ENCODE data around the gene IFNGR2. TPM values are rescaled to one million over a fixed set of nuclear protein-coding genes. Genes with fewer than 3 reads are reported as not detected.

The IFNGR2 gene
- total and polyA plus RNA-seq, 8 donors, result 67.9 to 116 (median 73.8) TPM

DNA sequence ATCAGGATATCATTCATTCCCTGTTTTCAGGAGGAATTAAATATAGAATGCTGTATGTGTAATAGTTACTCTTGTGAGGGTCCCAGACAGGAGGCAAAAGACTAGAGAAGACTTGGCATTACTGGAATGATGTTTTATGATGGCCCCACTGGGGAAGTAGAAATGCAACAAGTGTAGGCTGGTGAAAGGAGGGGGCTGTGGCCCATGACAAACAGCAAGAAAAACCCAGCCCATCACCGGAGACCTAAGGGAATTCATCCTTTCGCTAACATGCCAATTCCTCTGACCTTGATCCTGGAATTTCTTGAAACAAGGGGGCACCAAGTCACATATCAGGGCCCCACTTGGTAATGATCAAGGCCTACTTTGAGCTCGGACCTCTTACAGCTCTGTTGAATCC, 5.5 kb upstream of the IFNGR2 start:
- peak overlapping the region in 1 of 2 donors; percentile 57 for H3K27ac ChIP-seq
- TF ChIP-seq, protein P1, sequence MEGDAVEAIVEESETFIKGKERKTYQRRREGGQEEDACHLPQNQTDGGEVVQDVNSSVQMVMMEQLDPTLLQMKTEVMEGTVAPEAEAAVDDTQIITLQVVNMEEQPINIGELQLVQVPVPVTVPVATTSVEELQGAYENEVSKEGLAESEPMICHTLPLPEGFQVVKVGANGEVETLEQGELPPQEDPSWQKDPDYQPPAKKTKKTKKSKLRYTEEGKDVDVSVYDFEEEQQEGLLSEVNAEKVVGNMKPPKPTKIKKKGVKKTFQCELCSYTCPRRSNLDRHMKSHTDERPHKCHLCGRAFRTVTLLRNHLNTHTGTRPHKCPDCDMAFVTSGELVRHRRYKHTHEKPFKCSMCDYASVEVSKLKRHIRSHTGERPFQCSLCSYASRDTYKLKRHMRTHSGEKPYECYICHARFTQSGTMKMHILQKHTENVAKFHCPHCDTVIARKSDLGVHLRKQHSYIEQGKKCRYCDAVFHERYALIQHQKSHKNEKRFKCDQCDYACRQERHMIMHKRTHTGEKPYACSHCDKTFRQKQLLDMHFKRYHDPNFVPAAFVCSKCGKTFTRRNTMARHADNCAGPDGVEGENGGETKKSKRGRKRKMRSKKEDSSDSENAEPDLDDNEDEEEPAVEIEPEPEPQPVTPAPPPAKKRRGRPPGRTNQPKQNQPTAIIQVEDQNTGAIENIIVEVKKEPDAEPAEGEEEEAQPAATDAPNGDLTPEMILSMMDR (IDR thresholded peaks at IDR 0.05), result no peak
- H3K4me1 ChIP-seq, result peaks cover 7 to 80% of the 10 kb centered on the region in 2 donors
- ATAC-seq (no peak), DNase-seq (no peak)
- H3K4me3 ChIP-seq, result no peak overlapping the region
- no peaks in the 10 kb centered on the region for H3K27me3 ChIP-seq
- intact Hi-C loops (cut with DNase I), result no loop called here
- no peaks in the 10 kb centered on the region for H3K36me3 ChIP-seq
- H3K9me3 ChIP-seq, result no peaks in the 10 kb centered on the region

DNA sequence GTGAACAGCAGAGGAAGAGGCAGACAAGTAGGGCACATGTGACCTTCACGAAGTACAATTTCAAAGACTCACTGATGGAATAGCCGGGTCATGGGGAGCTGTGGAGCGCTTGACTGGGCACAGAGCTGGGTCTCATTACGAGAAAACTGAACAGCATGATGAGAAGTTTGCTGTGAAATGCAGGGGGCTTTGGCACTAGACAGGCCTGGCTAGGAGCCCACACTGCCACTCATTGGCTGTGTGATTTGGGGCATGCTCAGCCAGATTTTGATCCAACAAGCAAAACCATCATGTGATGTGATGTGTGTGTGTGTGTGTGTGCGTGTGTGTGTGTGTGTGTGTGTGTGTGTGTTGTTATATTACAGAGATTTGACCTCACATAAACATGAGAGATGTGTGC, 4.9 kb upstream of the IFNGR2 start:
- Histone ChIP-seq H3K9me3 (no peaks in the 10 kb centered on the region), H3K36me3 (no peaks in the 10 kb centered on the region), H3K4me3 (no peak overlapping the region), H3K27me3 (no peaks in the 10 kb centered on the region), H3K27ac (no peak overlapping the region), H3K4me1 (peaks cover 7 to 73% of the 10 kb centered on the region in 2 donors)
- ATAC-seq, result no peak
- intact Hi-C loops (cut with DNase I), result no loop called here
- TF ChIP-seq, protein P1 (IDR thresholded peaks at IDR 0.05), result no peak
- DNase-seq, result no peak

DNA sequence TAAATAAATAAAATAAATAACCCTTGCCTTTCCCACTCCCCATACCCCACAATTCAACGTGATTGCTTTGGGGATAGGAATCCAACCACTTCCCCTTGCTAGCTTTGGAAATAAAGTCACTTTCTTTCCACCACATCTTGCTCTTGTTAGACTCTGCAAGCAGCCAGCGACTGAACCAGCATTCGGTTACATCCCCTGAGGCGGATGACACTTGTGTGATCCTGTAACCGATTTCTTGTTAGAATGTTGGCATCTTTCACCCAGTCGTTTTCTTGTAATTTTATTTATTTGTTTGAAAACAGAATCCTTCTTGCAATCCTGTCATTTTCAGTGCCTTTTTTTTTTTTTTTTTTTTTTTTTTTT, 1.6 kb upstream of the IFNGR2 start:
- Histone ChIP-seq H3K4me1 (peaks cover 19 to 64% of the 10 kb centered on the region in 2 donors), H3K4me3 (no peak overlapping the region), H3K27me3 (no peaks in the 10 kb centered on the region), H3K27ac (peak overlapping the region; percentile 96 to 99), H3K9me3 (no peaks in the 10 kb centered on the region), H3K36me3 (peaks cover 0 to 9% of the 10 kb centered on the region in 2 donors)
- TF ChIP-seq, protein P1 (IDR thresholded peaks at IDR 0.05), result no peak
- no peak for DNase-seq
- intact Hi-C loops (cut with DNase I), result no loop called here
- ATAC-seq, result no peak

DNA sequence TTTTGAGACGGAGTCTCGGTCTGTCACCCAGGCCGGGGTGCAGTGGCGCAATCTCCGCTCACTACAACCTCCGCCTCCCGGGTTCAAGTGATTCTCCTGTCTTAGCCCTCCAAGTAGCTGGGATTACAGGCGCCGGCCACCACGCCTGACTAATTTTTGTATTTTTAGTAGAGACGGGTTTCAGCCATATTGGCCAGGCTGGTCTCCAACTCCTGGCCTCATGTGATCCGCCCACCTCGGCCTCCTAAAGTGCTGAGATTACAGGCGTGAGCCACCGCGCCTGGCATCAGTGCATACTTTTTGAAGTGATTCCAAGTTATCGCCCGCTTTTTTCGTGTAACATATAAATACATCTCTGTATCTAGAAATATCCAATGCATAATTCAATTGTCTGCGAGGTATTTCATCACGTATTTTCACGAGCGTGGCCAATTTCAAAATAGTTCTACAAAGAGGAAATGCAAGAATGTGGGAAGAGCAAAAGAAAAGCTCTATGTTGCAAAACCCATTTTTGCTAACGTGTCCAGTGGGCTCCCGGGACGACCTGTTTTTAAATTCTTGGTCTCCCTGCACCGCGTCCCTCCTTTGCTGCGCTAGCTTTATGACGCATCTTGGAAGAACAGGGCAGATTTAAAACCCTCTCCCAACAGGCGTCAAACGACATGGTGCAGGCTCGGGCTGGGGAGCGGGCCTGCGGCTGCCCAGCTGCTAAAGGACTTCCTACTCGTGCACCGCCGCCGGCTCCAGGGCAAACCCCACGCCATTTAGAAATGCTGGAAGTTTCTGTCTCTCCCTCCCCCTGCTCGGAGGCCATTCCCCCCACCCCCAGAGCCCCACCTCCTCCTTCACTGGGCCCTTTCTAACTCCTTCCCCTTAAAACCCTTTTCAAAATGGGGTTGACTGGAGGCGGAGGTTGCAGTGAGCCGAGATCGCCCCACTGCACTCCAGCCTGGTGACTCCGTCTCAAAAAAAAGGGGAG, 923 bp upstream of the IFNGR2 start:
- TF ChIP-seq, protein P1 (IDR thresholded peaks at IDR 0.05), result no peak
- peaks cover 0 to 11% of the 10 kb centered on the region in 2 donors for H3K36me3 ChIP-seq
- ATAC-seq (peak; percentile 57), DNase-seq (peak; percentile 49 to 90 (median 79))
- no peaks in the 10 kb centered on the region for H3K9me3 ChIP-seq
- peaks cover 16 to 64% of the 10 kb centered on the region in 2 donors for H3K4me1 ChIP-seq
- intact Hi-C loops (cut with DNase I), result no loop called here
- peak overlapping the region; percentile 96 to 99 for H3K27ac ChIP-seq
- H3K4me3 ChIP-seq, result peak overlapping the region; percentile 70 to 78
- H3K27me3 ChIP-seq, result no peaks in the 10 kb centered on the region

DNA sequence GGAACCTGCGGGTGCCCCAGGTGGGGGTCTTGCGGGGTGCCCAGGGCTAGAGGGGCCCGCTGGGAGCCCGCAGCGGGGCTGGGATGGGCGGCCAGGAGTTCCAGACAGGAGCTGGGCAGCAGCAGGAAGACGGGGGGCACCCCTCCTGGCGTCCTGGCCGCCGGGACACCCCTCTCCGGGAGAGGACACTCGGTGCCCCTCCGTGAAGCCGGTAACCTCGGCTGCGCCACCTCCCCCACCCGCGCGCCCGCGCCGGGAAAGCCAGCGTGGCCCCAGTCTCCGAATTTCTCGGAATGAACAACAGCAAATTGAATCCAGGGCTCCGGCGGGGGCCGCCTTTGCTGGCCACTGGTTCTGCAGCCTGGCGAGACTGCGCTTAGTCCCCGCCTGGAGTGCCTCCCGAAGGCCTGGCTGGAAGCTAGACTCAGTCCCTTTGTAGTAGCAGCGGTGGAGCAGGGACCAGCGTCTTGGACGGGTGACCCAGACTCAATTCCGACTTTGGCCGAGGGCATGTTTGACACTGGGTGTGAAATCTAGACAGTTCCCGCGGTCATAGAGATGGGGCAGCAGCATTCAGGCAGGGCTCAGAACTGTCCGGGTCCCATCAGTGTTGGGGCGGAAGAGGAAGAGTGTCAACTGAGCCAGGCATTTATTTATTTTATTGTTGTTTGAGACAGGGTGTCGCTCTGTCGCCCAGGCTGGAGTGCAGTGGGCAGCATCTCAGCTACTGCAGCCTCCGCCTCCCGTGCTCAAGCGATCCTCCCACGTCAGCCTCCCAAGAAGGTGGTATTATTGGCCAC, 773 bp downstream of the IFNGR2 start:
- peak; percentile 45 for ATAC-seq
- DNase-seq, result peak; percentile 44 to 91 (median 61)
- peaks cover 15 to 69% of the 10 kb centered on the region in 2 donors for H3K4me1 ChIP-seq
- H3K4me3 ChIP-seq, result peak overlapping the region; percentile 70 to 78
- H3K27me3 ChIP-seq, result no peaks in the 10 kb centered on the region
- H3K36me3 ChIP-seq, result peaks cover 0 to 22% of the 10 kb centered on the region in 2 donors
- TF ChIP-seq, protein P1 (IDR thresholded peaks at IDR 0.05), result no peak
- peak overlapping the region; percentile 96 to 99 for H3K27ac ChIP-seq
- intact Hi-C loops (cut with DNase I), result no loop called here
- H3K9me3 ChIP-seq, result no peaks in the 10 kb centered on the region

All from left lung (tissue), 10 donors.